Measurements from ENCODE around the gene INF2. TPM values are rescaled to one million over a fixed set of nuclear protein-coding genes. Genes with fewer than 3 reads are reported as not detected.

INF2 gene
- total RNA-seq, 1 donor from 2014 or later, result 126 TPM

- no peak overlapping the region for H3K27ac Mint-ChIP-seq (ENCODE audit: unreplicated experiment)
These were observed 56.7 kb downstream of the INF2 start for GRCh38 chr14:104746071-104746545.

GRCh38 chr14:104746934-104747481, 57.6 kb downstream of the INF2 start:
- no peaks in the 10 kb centered on the region for H3K79me2 ChIP-seq (ENCODE audit: insufficient read depth, low read length)
- no peaks in the 10 kb centered on the region for H3K9me3 ChIP-seq (ENCODE audit: insufficient read depth, low read depth, low read length)
- H3K9ac ChIP-seq (ENCODE audit: low read length), result no peak overlapping the region
- no peak overlapping the region for H3K4me2 ChIP-seq (ENCODE audit: low read length)
- no peak for TF ChIP-seq EZH2 (IDR thresholded peaks at IDR 0.05; ENCODE audit: insufficient read depth, low read length)
- no peak for TF ChIP-seq CTCF (IDR thresholded peaks at IDR 0.05; ENCODE audit: insufficient read depth, low read depth, low read length)
- no peaks in the 10 kb centered on the region for H3K27me3 ChIP-seq (ENCODE audit: insufficient read depth, low read length)
- Mint-ChIP-seq H3K9me3 (ENCODE audit: unreplicated experiment) (no peaks in the 10 kb centered on the region), H3K4me3 (ENCODE audit: unreplicated experiment) (no peak overlapping the region), H3K36me3 (ENCODE audit: low read depth, unreplicated experiment) (no peaks in the 10 kb centered on the region), H3K27me3 (ENCODE audit: low read depth, unreplicated experiment) (no peaks in the 10 kb centered on the region), H3K27ac (ENCODE audit: unreplicated experiment) (no peak overlapping the region), H3K4me1 (ENCODE audit: low read depth, unreplicated experiment) (peaks cover 21% of the 10 kb centered on the region)
- H3K4me3 ChIP-seq (ENCODE audit: insufficient read depth, low read depth, low read length), result no peak overlapping the region
- no peak overlapping the region for H3K27ac ChIP-seq (ENCODE audit: low read depth, low read length)
- H4K20me1 ChIP-seq (ENCODE audit: insufficient read depth, low read length), result no peaks in the 10 kb centered on the region
- no peak overlapping the region for H2AFZ ChIP-seq (ENCODE audit: low read depth, low read length)
- H3K4me1 ChIP-seq (ENCODE audit: insufficient read depth, low read length), result peaks cover 9% of the 10 kb centered on the region
- H3K36me3 ChIP-seq (ENCODE audit: insufficient read depth, low read length), result no peaks in the 10 kb centered on the region
- FAIRE-seq (no peak), DNase-seq (ENCODE audit: low read depth) (no peak)

More at GRCh38 chr14:104746071-104746545, 56.7 kb downstream of the INF2 start:
- no peaks in the 10 kb centered on the region for H4K20me1 ChIP-seq (ENCODE audit: insufficient read depth, low read length)
- H3K79me2 ChIP-seq (ENCODE audit: insufficient read depth, low read length), result no peaks in the 10 kb centered on the region
- Mint-ChIP-seq H3K4me1 (ENCODE audit: low read depth, unreplicated experiment) (peaks cover 21% of the 10 kb centered on the region), H3K9me3 (ENCODE audit: unreplicated experiment) (no peaks in the 10 kb centered on the region), H3K27me3 (ENCODE audit: low read depth, unreplicated experiment) (no peaks in the 10 kb centered on the region), H3K4me3 (ENCODE audit: unreplicated experiment) (no peak overlapping the region), H3K36me3 (ENCODE audit: low read depth, unreplicated experiment) (no peaks in the 10 kb centered on the region)
- FAIRE-seq (no peak), DNase-seq (ENCODE audit: low read depth) (no peak)
- no peak overlapping the region for H3K27ac ChIP-seq (ENCODE audit: low read depth, low read length)
- no peaks in the 10 kb centered on the region for H3K9me3 ChIP-seq (ENCODE audit: insufficient read depth, low read depth, low read length)
- H3K36me3 ChIP-seq (ENCODE audit: insufficient read depth, low read length), result no peaks in the 10 kb centered on the region
- TF ChIP-seq EZH2 (IDR thresholded peaks at IDR 0.05; ENCODE audit: insufficient read depth, low read length), result no peak
- TF ChIP-seq CTCF (IDR thresholded peaks at IDR 0.05; ENCODE audit: insufficient read depth, low read depth, low read length), result no peak
- H3K4me1 ChIP-seq (ENCODE audit: insufficient read depth, low read length), result peaks cover 9% of the 10 kb centered on the region
- no peak overlapping the region for H3K4me3 ChIP-seq (ENCODE audit: insufficient read depth, low read depth, low read length)
- no peaks in the 10 kb centered on the region for H3K27me3 ChIP-seq (ENCODE audit: insufficient read depth, low read length)
- no peak overlapping the region for H3K9ac ChIP-seq (ENCODE audit: low read length)
- no peak overlapping the region for H2AFZ ChIP-seq (ENCODE audit: low read depth, low read length)
- no peak overlapping the region for H3K4me2 ChIP-seq (ENCODE audit: low read length)

GRCh38 chr14:104747876-104748275, 58.5 kb downstream of the INF2 start:
- Mint-ChIP-seq H3K27me3 (ENCODE audit: low read depth, unreplicated experiment) (no peaks in the 10 kb centered on the region), H3K4me3 (ENCODE audit: unreplicated experiment) (no peak overlapping the region), H3K4me1 (ENCODE audit: low read depth, unreplicated experiment) (peaks cover 18% of the 10 kb centered on the region), H3K27ac (ENCODE audit: unreplicated experiment) (no peak overlapping the region), H3K9me3 (ENCODE audit: unreplicated experiment) (no peaks in the 10 kb centered on the region), H3K36me3 (ENCODE audit: low read depth, unreplicated experiment) (no peaks in the 10 kb centered on the region)
- H3K36me3 ChIP-seq (ENCODE audit: insufficient read depth, low read length), result no peaks in the 10 kb centered on the region
- FAIRE-seq, result no peak
- no peaks in the 10 kb centered on the region for H3K9me3 ChIP-seq (ENCODE audit: insufficient read depth, low read depth, low read length)
- DNase-seq (ENCODE audit: low read depth), result no peak
- H4K20me1 ChIP-seq (ENCODE audit: insufficient read depth, low read length), result no peaks in the 10 kb centered on the region
- H3K27me3 ChIP-seq (ENCODE audit: insufficient read depth, low read length), result no peaks in the 10 kb centered on the region
- H3K27ac ChIP-seq (ENCODE audit: low read depth, low read length), result no peak overlapping the region
- no peak overlapping the region for H2AFZ ChIP-seq (ENCODE audit: low read depth, low read length)
- no peak overlapping the region for H3K4me3 ChIP-seq (ENCODE audit: insufficient read depth, low read depth, low read length)
- no peaks in the 10 kb centered on the region for H3K79me2 ChIP-seq (ENCODE audit: insufficient read depth, low read length)
- TF ChIP-seq EZH2 (IDR thresholded peaks at IDR 0.05; ENCODE audit: insufficient read depth, low read length) (no peak), CTCF (IDR thresholded peaks at IDR 0.05; ENCODE audit: insufficient read depth, low read depth, low read length) (no peak)
- H3K4me2 ChIP-seq (ENCODE audit: low read length), result no peak overlapping the region
- no peak overlapping the region for H3K9ac ChIP-seq (ENCODE audit: low read length)
- H3K4me1 ChIP-seq (ENCODE audit: insufficient read depth, low read length), result peaks cover 13% of the 10 kb centered on the region
